Measurements from ENCODE around the gene ST3GAL2.
"Not testable (repeated sequence)": the region's sequence is repeated elsewhere in the genome, so short reads cannot be mapped to it uniquely, and the experiment has no call there.

The ST3GAL2 gene

DNA sequence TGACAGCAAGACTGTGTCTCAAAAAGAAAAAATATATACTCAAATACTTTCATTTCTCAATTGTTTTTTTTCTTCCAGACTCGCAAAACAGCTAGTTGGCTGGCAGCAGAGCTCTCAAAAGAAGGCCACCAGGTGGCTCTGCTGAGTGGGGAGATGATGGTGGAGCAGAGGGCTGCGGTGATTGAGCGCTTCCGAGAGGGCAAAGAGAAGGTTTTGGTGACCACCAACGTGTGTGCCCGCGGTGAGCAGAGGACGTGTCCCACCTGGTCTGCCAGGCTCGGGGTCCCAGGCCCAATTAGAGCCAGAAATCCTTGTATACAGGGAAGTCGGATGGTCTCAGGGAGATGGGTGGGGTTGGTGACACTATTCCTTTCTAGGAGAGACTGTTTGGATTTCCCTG, 68.8 kb downstream of the ST3GAL2 start:
- not testable (repeated sequence) for H3K9me3 ChIP-seq; H3K27me3 ChIP-seq; H3K4me1 ChIP-seq; H3K4me3 ChIP-seq (ENCODE audit: low read depth, low read length)
- peak; percentile 57 for DNase-seq
- peaks cover 68% of the 10 kb centered on the region for H3K36me3 ChIP-seq
- peak; percentile 75 for TF ChIP-seq CTCF (IDR thresholded peaks at IDR 0.05; ENCODE audit: low read depth, low read length)

DNA sequence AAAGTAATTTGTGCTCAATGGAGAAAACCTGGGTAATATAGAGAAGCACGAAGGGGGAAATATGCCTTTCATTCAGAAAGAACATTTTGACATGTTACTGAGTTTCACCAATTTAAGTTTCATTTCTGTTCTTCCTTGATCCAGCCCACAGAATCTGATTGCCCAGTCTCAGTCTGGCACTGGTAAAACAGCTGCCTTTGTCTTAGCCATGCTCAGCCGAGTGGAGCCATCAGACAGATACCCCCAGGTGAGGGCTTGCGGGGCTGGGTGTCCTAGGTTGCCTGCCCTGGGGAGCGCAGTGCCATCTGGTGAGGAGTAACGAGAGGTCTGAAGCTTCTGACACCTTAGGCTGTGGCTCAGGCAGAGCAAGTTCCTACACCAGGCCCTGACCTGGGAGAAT, 74.5 kb downstream of the ST3GAL2 start:
- H3K4me3 ChIP-seq (ENCODE audit: low read depth, low read length), result no peak overlapping the region
- TF ChIP-seq CTCF (IDR thresholded peaks at IDR 0.05; ENCODE audit: low read depth, low read length), result no peak
- H3K4me1 ChIP-seq, result no peaks in the 10 kb centered on the region
- no peak for DNase-seq
- peaks cover 69% of the 10 kb centered on the region for H3K36me3 ChIP-seq
- H3K27me3 ChIP-seq, result no peaks in the 10 kb centered on the region
- H3K9me3 ChIP-seq, result no peaks in the 10 kb centered on the region

DNA sequence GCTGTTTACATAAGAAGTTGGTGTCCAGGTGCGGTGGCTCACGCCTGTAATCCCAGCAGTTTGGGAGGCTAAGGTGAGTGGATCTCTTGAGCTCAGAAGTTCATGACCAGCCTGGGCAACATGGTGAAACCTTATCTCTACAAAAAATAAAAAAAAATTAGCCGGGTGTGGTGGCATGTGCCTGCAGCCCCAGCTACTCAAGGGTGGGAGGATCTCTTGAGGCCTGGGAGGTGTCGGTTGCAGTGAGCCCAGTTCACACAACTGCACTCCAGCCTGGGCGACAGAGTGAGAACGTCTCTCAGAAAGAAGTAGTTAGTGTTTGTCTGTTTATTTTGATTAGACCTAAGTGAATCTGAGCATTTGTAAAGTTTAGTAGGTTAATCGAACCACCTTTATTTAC, 79.3 kb downstream of the ST3GAL2 start:
- Histone ChIP-seq H3K4me3 (ENCODE audit: low read depth, low read length) (no peak overlapping the region), H3K4me1 (no peaks in the 10 kb centered on the region), H3K27me3 (no peaks in the 10 kb centered on the region), H3K36me3 (peaks cover 87% of the 10 kb centered on the region), H3K9me3 (no peaks in the 10 kb centered on the region)
- no peak for DNase-seq
- TF ChIP-seq CTCF (IDR thresholded peaks at IDR 0.05; ENCODE audit: low read depth, low read length), result no peak

DNA sequence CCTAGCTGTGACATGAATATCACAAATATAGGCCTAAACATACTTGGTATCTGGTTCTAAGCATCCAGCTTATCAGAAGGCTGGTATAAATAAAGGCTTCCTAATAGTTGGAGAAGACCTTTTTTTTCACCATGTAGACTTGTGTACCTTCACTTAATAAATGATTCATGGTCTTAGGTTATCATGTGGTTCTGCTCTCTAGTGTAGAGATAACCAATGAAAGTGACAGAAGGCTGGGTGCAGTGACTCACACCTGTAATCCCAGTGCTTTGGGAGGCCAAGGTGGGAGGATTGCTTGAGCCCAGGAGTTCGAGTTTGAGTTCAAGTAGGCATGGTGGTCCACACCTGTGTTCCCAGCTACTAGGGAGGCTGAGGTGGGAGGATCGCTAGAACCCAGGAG, 89.1 kb downstream of the ST3GAL2 start:
- Histone ChIP-seq H3K4me3 (ENCODE audit: low read depth, low read length) (no peak overlapping the region), H3K27me3 (no peaks in the 10 kb centered on the region), H3K36me3 (peaks cover 36% of the 10 kb centered on the region), H3K4me1 (peaks cover 7% of the 10 kb centered on the region; the same call in 1 of the 2 replicates), H3K9me3 (no peaks in the 10 kb centered on the region)
- no peak for TF ChIP-seq CTCF (IDR thresholded peaks at IDR 0.05; ENCODE audit: low read depth, low read length)
- no peak for DNase-seq

DNA sequence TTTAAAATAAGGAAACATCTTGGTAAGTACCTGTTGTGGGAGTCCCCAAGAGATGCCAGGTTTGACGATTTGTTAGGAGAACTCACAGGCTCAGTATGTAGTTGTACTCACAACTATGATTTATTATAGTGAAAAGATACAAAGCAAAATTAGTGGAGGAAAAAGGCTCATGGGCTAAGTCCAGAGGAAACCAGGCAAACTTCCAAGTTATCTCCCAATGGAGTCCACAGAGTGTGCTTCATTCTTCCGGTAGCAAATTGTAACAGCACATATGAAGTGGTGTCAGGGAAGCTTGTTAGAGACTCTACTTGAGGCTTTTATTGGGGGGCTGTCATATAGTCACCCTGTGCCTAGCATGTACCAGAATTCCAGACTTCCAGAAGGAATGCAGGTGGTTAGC, 89.9 kb downstream of the ST3GAL2 start:
- peaks cover 7% of the 10 kb centered on the region; the same call in 1 of the 2 replicates for H3K4me1 ChIP-seq
- TF ChIP-seq CTCF (IDR thresholded peaks at IDR 0.05; ENCODE audit: low read depth, low read length), result no peak

GRCh38 chr16:70345840-70346239, 93.1 kb downstream of the ST3GAL2 start:
- TF ChIP-seq CTCF (IDR thresholded peaks at IDR 0.05; ENCODE audit: low read depth, low read length), result no peak
- H3K9me3 ChIP-seq, result no peaks in the 10 kb centered on the region
- H3K36me3 ChIP-seq, result peaks cover 13% of the 10 kb centered on the region
- H3K4me3 ChIP-seq (ENCODE audit: low read depth, low read length), result peak overlapping the region; percentile 88
- H3K27me3 ChIP-seq, result no peaks in the 10 kb centered on the region
- DNase-seq, result no peak
- H3K4me1 ChIP-seq, result peaks cover 7% of the 10 kb centered on the region; the same call in 1 of the 2 replicates

More for the DNA sequence above, 89.9 kb downstream of the ST3GAL2 start:
- H3K36me3 ChIP-seq, result peaks cover 30% of the 10 kb centered on the region
- DNase-seq, result no peak
- H3K4me3 ChIP-seq (ENCODE audit: low read depth, low read length), result no peak overlapping the region
- no peaks in the 10 kb centered on the region for H3K9me3 ChIP-seq
- H3K27me3 ChIP-seq, result no peaks in the 10 kb centered on the region
